ENCODE results near the gene DAG1.

DAG1 gene

DNA sequence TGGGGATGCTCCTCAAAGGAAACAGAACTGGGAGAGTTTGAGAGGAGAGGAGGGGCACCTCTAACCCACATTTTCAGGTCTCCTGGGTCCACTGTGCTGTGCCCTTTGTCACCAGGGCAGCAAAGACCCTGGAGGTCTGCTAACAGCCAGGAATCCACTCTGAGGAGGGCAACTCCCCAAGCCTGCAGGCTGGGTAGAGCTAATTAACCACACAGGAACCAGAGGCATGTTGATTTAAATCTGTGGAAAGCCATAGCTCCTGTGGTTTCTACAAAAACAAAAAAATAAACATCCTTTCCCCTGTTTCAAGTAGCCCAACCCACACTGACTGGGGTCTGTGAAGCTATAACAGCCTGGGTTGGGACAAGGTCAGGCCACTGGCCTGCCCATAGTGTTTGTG is 82.0 kb downstream of the DAG1 start:
- Histone ChIP-seq H3K9me3 (ENCODE audit: control insufficient read depth, low read length) (no peaks in the 10 kb centered on the region), H3K27me3 (ENCODE audit: control insufficient read depth, insufficient read depth, low read length) (no peaks in the 10 kb centered on the region), H3K36me3 (ENCODE audit: control insufficient read depth, insufficient read depth, low read length) (no peaks in the 10 kb centered on the region), H3K9ac (no peak overlapping the region), H3K27ac (no peak overlapping the region), H3K79me2 (peaks cover 28% of the 10 kb centered on the region), H3K4me3 (ENCODE audit: low read depth, low read length) (no peak overlapping the region), H3K4me1 (peaks cover 10% of the 10 kb centered on the region), H2AFZ (no peak overlapping the region), H3K4me2 (ENCODE audit: low read length) (no peak overlapping the region)
- TF ChIP-seq, protein P1, sequence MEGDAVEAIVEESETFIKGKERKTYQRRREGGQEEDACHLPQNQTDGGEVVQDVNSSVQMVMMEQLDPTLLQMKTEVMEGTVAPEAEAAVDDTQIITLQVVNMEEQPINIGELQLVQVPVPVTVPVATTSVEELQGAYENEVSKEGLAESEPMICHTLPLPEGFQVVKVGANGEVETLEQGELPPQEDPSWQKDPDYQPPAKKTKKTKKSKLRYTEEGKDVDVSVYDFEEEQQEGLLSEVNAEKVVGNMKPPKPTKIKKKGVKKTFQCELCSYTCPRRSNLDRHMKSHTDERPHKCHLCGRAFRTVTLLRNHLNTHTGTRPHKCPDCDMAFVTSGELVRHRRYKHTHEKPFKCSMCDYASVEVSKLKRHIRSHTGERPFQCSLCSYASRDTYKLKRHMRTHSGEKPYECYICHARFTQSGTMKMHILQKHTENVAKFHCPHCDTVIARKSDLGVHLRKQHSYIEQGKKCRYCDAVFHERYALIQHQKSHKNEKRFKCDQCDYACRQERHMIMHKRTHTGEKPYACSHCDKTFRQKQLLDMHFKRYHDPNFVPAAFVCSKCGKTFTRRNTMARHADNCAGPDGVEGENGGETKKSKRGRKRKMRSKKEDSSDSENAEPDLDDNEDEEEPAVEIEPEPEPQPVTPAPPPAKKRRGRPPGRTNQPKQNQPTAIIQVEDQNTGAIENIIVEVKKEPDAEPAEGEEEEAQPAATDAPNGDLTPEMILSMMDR (IDR thresholded peaks at IDR 0.05) = no peak

DNA sequence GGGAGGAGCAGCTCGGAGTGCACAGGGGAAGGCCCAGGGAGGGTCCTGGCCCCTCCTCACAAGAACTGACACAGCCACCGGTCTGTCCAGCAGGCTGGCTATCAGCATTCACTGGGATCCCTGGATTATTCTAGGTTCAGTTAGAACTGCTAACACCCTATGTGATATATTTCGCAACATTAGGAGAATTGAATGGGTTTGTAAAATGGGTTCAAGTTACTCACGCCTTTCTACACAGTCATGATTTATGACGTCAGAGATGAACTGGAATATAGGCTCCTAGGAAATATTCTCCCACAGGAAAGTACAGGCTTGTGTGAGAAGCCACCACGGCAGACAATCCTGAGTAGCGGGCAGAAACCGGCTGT is 83.2 kb downstream of the DAG1 start:
- TF ChIP-seq, protein P1 (IDR thresholded peaks at IDR 0.05) = no peak
- Histone ChIP-seq H3K4me2 (ENCODE audit: low read length) (peak overlapping the region; percentile 100), H3K9me3 (ENCODE audit: control insufficient read depth, low read length) (no peaks in the 10 kb centered on the region), H3K27ac (peak overlapping the region; percentile 72), H3K4me3 (ENCODE audit: low read depth, low read length) (peak overlapping the region; percentile 90), H3K9ac (no peak overlapping the region), H3K36me3 (ENCODE audit: control insufficient read depth, insufficient read depth, low read length) (no peaks in the 10 kb centered on the region), H2AFZ (peak overlapping the region; percentile 100), H3K27me3 (ENCODE audit: control insufficient read depth, insufficient read depth, low read length) (no peaks in the 10 kb centered on the region), H3K79me2 (peaks cover 40% of the 10 kb centered on the region), H3K4me1 (peaks cover 10% of the 10 kb centered on the region)

DNA sequence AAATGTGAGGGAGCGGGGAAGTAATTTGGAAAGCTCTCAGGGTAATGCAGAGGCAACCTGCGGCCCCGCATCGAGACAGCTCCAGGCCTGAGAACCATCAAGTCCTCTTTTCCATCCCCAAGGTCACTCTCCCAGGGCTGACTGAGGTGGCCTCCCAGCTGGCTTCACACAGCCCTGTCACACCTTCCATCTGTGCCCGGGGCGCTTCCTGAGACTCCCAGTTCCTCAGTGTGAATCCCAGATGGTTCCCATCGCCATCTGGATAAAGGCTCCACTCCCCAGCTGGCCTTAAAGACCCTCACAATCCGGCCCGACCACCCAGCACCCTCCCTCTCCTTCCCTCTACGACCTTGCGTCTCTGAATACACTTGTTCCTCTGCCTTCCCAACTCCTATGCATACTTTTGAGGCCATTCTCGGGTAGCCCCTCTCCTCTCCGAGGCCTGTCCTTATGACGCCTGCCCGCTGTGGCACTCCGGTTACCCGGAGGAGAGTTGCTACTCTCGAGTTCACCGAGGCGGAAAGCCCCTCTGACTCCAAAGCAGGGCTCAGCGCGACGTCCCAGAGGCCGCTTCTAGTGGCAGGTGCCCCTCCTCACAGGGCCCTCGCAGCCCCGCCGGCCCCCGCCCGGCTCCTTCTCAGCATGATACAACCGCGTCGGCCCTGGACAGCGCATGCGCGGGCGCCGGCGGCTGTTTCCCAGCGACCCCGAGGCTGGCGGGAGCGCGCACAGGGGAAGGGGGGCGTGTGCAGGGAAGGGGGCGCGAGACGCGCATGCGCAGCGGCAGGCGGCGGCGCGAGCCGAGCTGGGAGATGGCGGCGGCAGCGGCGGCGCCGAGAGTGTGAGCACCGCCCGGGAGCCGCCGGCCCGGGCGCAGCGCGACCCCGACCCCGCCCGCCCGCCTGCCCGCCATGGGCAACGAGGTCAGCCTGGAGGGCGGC is 83.9 kb downstream of the DAG1 start, which contains the start of gene BSN:
TSS of gene BSN (plus strand) at position 786 of the 941 bp plus-strand sequence. CDS start at position 912, 126 bp downstream.
- peak within 1 kb of the TSS; percentile 72 for H3K27ac ChIP-seq

DNA sequence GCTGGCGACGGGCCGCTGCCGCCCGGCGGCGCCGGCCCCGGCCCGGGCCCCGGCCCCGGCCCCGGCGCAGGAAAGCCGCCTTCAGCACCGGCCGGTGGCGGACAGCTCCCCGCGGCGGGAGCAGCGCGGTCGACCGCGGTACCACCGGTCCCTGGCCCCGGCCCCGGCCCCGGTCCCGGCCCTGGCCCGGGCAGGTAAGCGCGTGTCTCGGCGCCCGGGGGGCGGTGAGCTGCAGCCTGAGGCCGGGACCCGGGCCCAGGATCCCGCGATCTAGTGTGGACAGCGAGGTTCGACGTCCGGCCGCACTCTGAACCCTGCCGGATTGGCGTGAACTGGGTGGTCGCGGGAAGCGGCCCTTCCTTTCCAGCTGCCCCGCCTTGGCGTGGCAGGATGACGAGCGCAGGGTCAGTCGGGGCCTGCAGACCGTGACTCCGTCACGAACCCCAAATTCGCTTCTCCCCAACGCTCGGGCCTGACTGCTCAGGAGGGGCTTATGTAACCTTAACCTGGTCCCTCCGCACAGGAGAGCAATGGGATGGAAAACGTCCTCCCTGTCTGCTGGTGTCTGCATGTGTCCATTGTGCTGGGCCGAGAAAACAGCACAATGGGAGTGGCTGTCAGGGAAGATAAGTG is 84.7 kb downstream of the DAG1 start:
- Histone ChIP-seq H3K79me2 (peaks cover 52% of the 10 kb centered on the region), H3K9ac (peak overlapping the region; percentile 30), H3K9me3 (ENCODE audit: control insufficient read depth, low read length) (no peaks in the 10 kb centered on the region), H3K4me2 (ENCODE audit: low read length) (peak overlapping the region; percentile 72), H3K36me3 (ENCODE audit: control insufficient read depth, insufficient read depth, low read length) (no peaks in the 10 kb centered on the region), H3K27ac (no peak overlapping the region), H2AFZ (peak overlapping the region; percentile 86), H3K27me3 (ENCODE audit: control insufficient read depth, insufficient read depth, low read length) (no peaks in the 10 kb centered on the region), H3K4me1 (peaks cover 10% of the 10 kb centered on the region), H3K4me3 (ENCODE audit: low read depth, low read length) (peak overlapping the region; percentile 38)
- TF ChIP-seq, protein P1 (IDR thresholded peaks at IDR 0.05) = no peak

More for the DNA sequence above, 83.9 kb downstream of the DAG1 start, which contains the start of gene BSN:
- peak within 1 kb of the TSS; percentile 100 for H3K4me2 ChIP-seq (ENCODE audit: low read length)
- H3K27me3 ChIP-seq (ENCODE audit: control insufficient read depth, insufficient read depth, low read length) = no peaks in the 10 kb centered on the region
- peaks cover 45% of the 10 kb centered on the region for H3K79me2 ChIP-seq
- peaks cover 10% of the 10 kb centered on the region for H3K4me1 ChIP-seq
- TF ChIP-seq, protein P1 (IDR thresholded peaks at IDR 0.05) = no peak
- peak within 1 kb of the TSS; percentile 83 for H3K9ac ChIP-seq
- peak within 1 kb of the TSS; percentile 100 for H2AFZ ChIP-seq
- H3K9me3 ChIP-seq (ENCODE audit: control insufficient read depth, low read length) = no peaks in the 10 kb centered on the region
- peak within 1 kb of the TSS; percentile 90 for H3K4me3 ChIP-seq (ENCODE audit: low read depth, low read length)
- no peaks in the 10 kb centered on the region for H3K36me3 ChIP-seq (ENCODE audit: control insufficient read depth, insufficient read depth, low read length)
